ENCODE results near the gene PIGU. TPM values are rescaled to one million over a fixed set of nuclear protein-coding genes. Genes with fewer than 3 reads are reported as not detected.
A peak's percentile ranks its signal among the peaks of the same experiment; 100 is the strongest.
"Not testable (repeated sequence)": the region's sequence is repeated elsewhere in the genome, so short reads cannot be mapped to it uniquely, and the experiment has no call there.

Gene PIGU
- total RNA-seq, 1 experiment from 2014 or later: 18.4 TPM

GRCh38 chr20:34675993-34676641 lies 775 bp downstream of the PIGU start:
- Histone ChIP-seq H3K36me3 (ENCODE audit: insufficient read depth, low read length) (no peaks in the 10 kb centered on the region), H2AFZ (ENCODE audit: low read length) (no peak overlapping the region), H3K27me3 (ENCODE audit: low read length) (no peaks in the 10 kb centered on the region), H3K4me1 (ENCODE audit: low read length) (peaks cover 24% of the 10 kb centered on the region), H3K9ac (ENCODE audit: low read length) (peak overlapping the region; percentile 74), H3K27ac (ENCODE audit: low read length) (peak overlapping the region; percentile 33; the same call in 1 of the 2 replicates), H3K9me2 (replicated peaks; ENCODE audit: insufficient read depth, low read length) (no peaks in the 10 kb centered on the region), H3K4me3 (ENCODE audit: low read length) (peak overlapping the region; percentile 91), H3K9me3 (ENCODE audit: low read length) (no peaks in the 10 kb centered on the region), H3K79me2 (ENCODE audit: low read length) (peaks cover 31% of the 10 kb centered on the region), H3K4me2 (ENCODE audit: low read depth, low read length, poor library complexity, severe bottlenecking) (peak overlapping the region; percentile 91), H4K20me1 (ENCODE audit: insufficient read depth, low read depth, low read length) (no peaks in the 10 kb centered on the region)
- peak; percentile 62 for DNase-seq

- H3K36me3 ChIP-seq (ENCODE audit: insufficient read depth, low read length): no peaks in the 10 kb centered on the region
- peaks cover 31% of the 10 kb centered on the region for H3K79me2 ChIP-seq (ENCODE audit: low read length)
- H3K4me1 ChIP-seq (ENCODE audit: low read length): peaks cover 21% of the 10 kb centered on the region
- DNase-seq: no peak
- 0 out of 2 replicates have a peak overlapping the region, but pooled peaks have one; percentile 74 for H3K9ac ChIP-seq (ENCODE audit: low read length)
- no peaks in the 10 kb centered on the region for H3K9me3 ChIP-seq (ENCODE audit: low read length)
- H3K27me3 ChIP-seq (ENCODE audit: low read length): no peaks in the 10 kb centered on the region
- H2AFZ ChIP-seq (ENCODE audit: low read length): no peak overlapping the region
- peak overlapping the region; percentile 91 for H3K4me3 ChIP-seq (ENCODE audit: low read length)
- H4K20me1 ChIP-seq (ENCODE audit: insufficient read depth, low read depth, low read length): no peaks in the 10 kb centered on the region
- H3K9me2 ChIP-seq (replicated peaks; ENCODE audit: insufficient read depth, low read length): no peaks in the 10 kb centered on the region
- H3K4me2 ChIP-seq (ENCODE audit: low read depth, low read length, poor library complexity, severe bottlenecking): peak overlapping the region; percentile 91
- no peak overlapping the region for H3K27ac ChIP-seq (ENCODE audit: low read length)
Observed at GRCh38 chr20:34675561-34675960, 1.3 kb downstream of the PIGU start.

- no peaks in the 10 kb centered on the region for H3K36me3 ChIP-seq (ENCODE audit: insufficient read depth, low read length)
- DNase-seq: peak; percentile 32
- H3K4me1 ChIP-seq (ENCODE audit: low read length): peaks cover 18% of the 10 kb centered on the region
- no peaks in the 10 kb centered on the region for H4K20me1 ChIP-seq (ENCODE audit: insufficient read depth, low read depth, low read length)
- H3K4me2 ChIP-seq (ENCODE audit: low read depth, low read length, poor library complexity, severe bottlenecking): no peak overlapping the region
- H3K27me3 ChIP-seq (ENCODE audit: low read length): no peaks in the 10 kb centered on the region
- H3K9ac ChIP-seq (ENCODE audit: low read length): no peak overlapping the region
- no peak overlapping the region for H3K27ac ChIP-seq (ENCODE audit: low read length)
- H2AFZ ChIP-seq (ENCODE audit: low read length): no peak overlapping the region
- H3K4me3 ChIP-seq (ENCODE audit: low read length): no peak overlapping the region
- H3K9me3 ChIP-seq (ENCODE audit: low read length): no peaks in the 10 kb centered on the region
- peaks cover 38% of the 10 kb centered on the region for H3K79me2 ChIP-seq (ENCODE audit: low read length)
- no peaks in the 10 kb centered on the region for H3K9me2 ChIP-seq (replicated peaks; ENCODE audit: insufficient read depth, low read length)
Observed at GRCh38 chr20:34673412-34673811, 3.5 kb downstream of the PIGU start.

GRCh38 chr20:34669094-34669493 lies 7.8 kb downstream of the PIGU start:
- Histone ChIP-seq H3K79me2 (ENCODE audit: low read length) (peaks cover 43% of the 10 kb centered on the region), H3K4me3 (ENCODE audit: low read length) (no peak overlapping the region), H3K9ac (ENCODE audit: low read length) (no peak overlapping the region), H4K20me1 (ENCODE audit: insufficient read depth, low read depth, low read length) (no peaks in the 10 kb centered on the region), H3K4me2 (ENCODE audit: low read depth, low read length, poor library complexity, severe bottlenecking) (no peak overlapping the region), H3K9me2 (replicated peaks; ENCODE audit: insufficient read depth, low read length) (no peaks in the 10 kb centered on the region), H2AFZ (ENCODE audit: low read length) (no peak overlapping the region), H3K27me3 (ENCODE audit: low read length) (no peaks in the 10 kb centered on the region), H3K36me3 (ENCODE audit: insufficient read depth, low read length) (no peaks in the 10 kb centered on the region), H3K27ac (ENCODE audit: low read length) (no peak overlapping the region), H3K9me3 (ENCODE audit: low read length) (no peaks in the 10 kb centered on the region), H3K4me1 (ENCODE audit: low read length) (no peaks in the 10 kb centered on the region)
- DNase-seq: no peak

GRCh38 chr20:34664751-34665150 lies 12.1 kb downstream of the PIGU start:
- H3K9me3 ChIP-seq (ENCODE audit: low read length): not testable (repeated sequence)

GRCh38 chr20:34663213-34663943 lies 13.5 kb downstream of the PIGU start:
- no peaks in the 10 kb centered on the region for H3K9me3 ChIP-seq (ENCODE audit: low read length)
- H2AFZ ChIP-seq (ENCODE audit: low read length): no peak overlapping the region
- no peak overlapping the region for H3K4me2 ChIP-seq (ENCODE audit: low read depth, low read length, poor library complexity, severe bottlenecking)
- DNase-seq: no peak
- H3K9me2 ChIP-seq (replicated peaks; ENCODE audit: insufficient read depth, low read length): no peaks in the 10 kb centered on the region
- no peak overlapping the region for H3K27ac ChIP-seq (ENCODE audit: low read length)
- H4K20me1 ChIP-seq (ENCODE audit: insufficient read depth, low read depth, low read length): no peaks in the 10 kb centered on the region
- H3K79me2 ChIP-seq (ENCODE audit: low read length): peaks cover 40% of the 10 kb centered on the region
- no peak overlapping the region for H3K4me3 ChIP-seq (ENCODE audit: low read length)
- H3K4me1 ChIP-seq (ENCODE audit: low read length): peaks cover 16% of the 10 kb centered on the region
- H3K36me3 ChIP-seq (ENCODE audit: insufficient read depth, low read length): no peaks in the 10 kb centered on the region
- no peaks in the 10 kb centered on the region for H3K27me3 ChIP-seq (ENCODE audit: low read length)
- no peak overlapping the region for H3K9ac ChIP-seq (ENCODE audit: low read length)

More at GRCh38 chr20:34664751-34665150, 12.1 kb downstream of the PIGU start:
- H3K4me3 ChIP-seq (ENCODE audit: low read length); H4K20me1 ChIP-seq (ENCODE audit: insufficient read depth, low read depth, low read length); H3K36me3 ChIP-seq (ENCODE audit: insufficient read depth, low read length); H3K27ac ChIP-seq (ENCODE audit: low read length); H3K9me2 ChIP-seq (replicated peaks; ENCODE audit: insufficient read depth, low read length); H3K27me3 ChIP-seq (ENCODE audit: low read length); DNase-seq; H3K9ac ChIP-seq (ENCODE audit: low read length); H3K4me2 ChIP-seq (ENCODE audit: low read depth, low read length, poor library complexity, severe bottlenecking); H2AFZ ChIP-seq (ENCODE audit: low read length): not testable (repeated sequence)
- Histone ChIP-seq H3K4me1 (ENCODE audit: low read length) (peaks cover 16% of the 10 kb centered on the region), H3K79me2 (ENCODE audit: low read length) (peaks cover 47% of the 10 kb centered on the region)

- H3K9me3 ChIP-seq (ENCODE audit: low read length); H2AFZ ChIP-seq (ENCODE audit: low read length); DNase-seq; H3K27ac ChIP-seq (ENCODE audit: low read length); H3K27me3 ChIP-seq (ENCODE audit: low read length); H3K9me2 ChIP-seq (replicated peaks; ENCODE audit: insufficient read depth, low read length); H4K20me1 ChIP-seq (ENCODE audit: insufficient read depth, low read depth, low read length); H3K4me3 ChIP-seq (ENCODE audit: low read length); H3K9ac ChIP-seq (ENCODE audit: low read length); H3K36me3 ChIP-seq (ENCODE audit: insufficient read depth, low read length): not testable (repeated sequence)
- H3K4me1 ChIP-seq (ENCODE audit: low read length): peaks cover 16% of the 10 kb centered on the region
- peaks cover 27% of the 10 kb centered on the region for H3K79me2 ChIP-seq (ENCODE audit: low read length)
- H3K4me2 ChIP-seq (ENCODE audit: low read depth, low read length, poor library complexity, severe bottlenecking): peak overlapping the region; percentile 23
Observed at GRCh38 chr20:34661811-34662210, 15.1 kb downstream of the PIGU start.

GRCh38 chr20:34658654-34659053 lies 18.2 kb downstream of the PIGU start:
- H4K20me1 ChIP-seq (ENCODE audit: insufficient read depth, low read depth, low read length); H3K36me3 ChIP-seq (ENCODE audit: insufficient read depth, low read length); H3K9me3 ChIP-seq (ENCODE audit: low read length); H3K4me3 ChIP-seq (ENCODE audit: low read length); H3K79me2 ChIP-seq (ENCODE audit: low read length); H2AFZ ChIP-seq (ENCODE audit: low read length); DNase-seq; H3K9me2 ChIP-seq (replicated peaks; ENCODE audit: insufficient read depth, low read length); H3K27me3 ChIP-seq (ENCODE audit: low read length); H3K4me2 ChIP-seq (ENCODE audit: low read depth, low read length, poor library complexity, severe bottlenecking); H3K9ac ChIP-seq (ENCODE audit: low read length); H3K27ac ChIP-seq (ENCODE audit: low read length): not testable (repeated sequence)
- H3K4me1 ChIP-seq (ENCODE audit: low read length): peaks cover 16% of the 10 kb centered on the region

All from Karpas-422 (cell line).